ENCODE results near the gene PEX6. TPM values are rescaled to one million over a fixed set of nuclear protein-coding genes. Genes with fewer than 3 reads are reported as not detected.

Gene PEX6
- total and polyA plus RNA-seq, 10 donors = 11.1 to 25.5 (median 18.9) TPM

GRCh38 chr6:42973926-42974325, 5.1 kb downstream of the PEX6 start:
- peaks cover 0 to 62% (median 13%) of the 10 kb centered on the region in 6 donors for H3K36me3 ChIP-seq
- no peaks in the 10 kb centered on the region for H3K9me3 ChIP-seq
- intact Hi-C loops (cut with DNase I; ENCODE audit: low total_unique reads) = no loop called here
- no peak for TF ChIP-seq POLR2A (IDR thresholded peaks at IDR 0.05)
- TF ChIP-seq POLR2AphosphoS5 (IDR thresholded peaks at IDR 0.05) = no peak
- no peak for TF ChIP-seq CTCF (IDR thresholded peaks at IDR 0.05 in 8 of 11, conservative IDR thresholded peaks at IDR 0.05 in 3 of 11)
- no peaks in the 10 kb centered on the region for H3K27me3 ChIP-seq (replicated peaks in 1 of 7)
- no peak for DNase-seq
- peaks cover 17 to 49% (median 30%) of the 10 kb centered on the region in 6 donors for H3K4me1 ChIP-seq
- WGBS, 5 donors = 64 to 93% (median 76%) methylated on average over 3 of the region's 3 CpGs
- H3K27ac ChIP-seq = peak overlapping the region in 1 of 8 donors; percentile 6
- H3K4me3 ChIP-seq = no peak overlapping the region

- Histone ChIP-seq H3K36me3 (peaks cover 0 to 83% (median 26%) of the 10 kb centered on the region in 6 donors), H3K9me3 (no peaks in the 10 kb centered on the region), H3K27ac (no peak overlapping the region), H3K27me3 (replicated peaks in 1 of 7) (no peaks in the 10 kb centered on the region), H3K4me1 (peaks cover 3 to 31% (median 14%) of the 10 kb centered on the region in 6 donors), H3K4me3 (no peak overlapping the region)
- 81 to 93% (median 82%) methylated on average over 3 of the region's 3 CpGs for WGBS, 5 donors
- no peak for DNase-seq
- TF ChIP-seq POLR2AphosphoS5 (IDR thresholded peaks at IDR 0.05) = no peak
- TF ChIP-seq POLR2A (IDR thresholded peaks at IDR 0.05) = no peak
- TF ChIP-seq CTCF (IDR thresholded peaks at IDR 0.05 in 8 of 11, conservative IDR thresholded peaks at IDR 0.05 in 3 of 11) = no peak
- intact Hi-C loops (cut with DNase I; ENCODE audit: low total_unique reads) = no loop called here
These were observed 7.1 kb downstream of the PEX6 start for GRCh38 chr6:42971746-42972327.

- Histone ChIP-seq H3K36me3 (peaks cover 0 to 91% (median 33%) of the 10 kb centered on the region in 6 donors), H3K9me3 (no peaks in the 10 kb centered on the region), H3K27me3 (replicated peaks in 1 of 7) (no peaks in the 10 kb centered on the region), H3K4me3 (no peak overlapping the region), H3K4me1 (peaks cover 0 to 24% (median 7%) of the 10 kb centered on the region in 6 donors), H3K27ac (no peak overlapping the region)
- 62 to 80% (median 72%) methylated on average over 4 of the region's 4 CpGs for WGBS, 5 donors
- TF ChIP-seq POLR2AphosphoS5 (IDR thresholded peaks at IDR 0.05) (no peak), POLR2A (IDR thresholded peaks at IDR 0.05) (no peak), CTCF (IDR thresholded peaks at IDR 0.05 in 8 of 11, conservative IDR thresholded peaks at IDR 0.05 in 3 of 11) (no peak)
- no peak for DNase-seq
- intact Hi-C loops (cut with DNase I; ENCODE audit: low total_unique reads) = no loop called here
These were observed 7.9 kb downstream of the PEX6 start for GRCh38 chr6:42970871-42971612.

GRCh38 chr6:42969934-42970333, 9.0 kb downstream of the PEX6 start:
- Histone ChIP-seq H3K27me3 (replicated peaks in 1 of 7) (no peaks in the 10 kb centered on the region), H3K27ac (no peak overlapping the region), H3K9me3 (no peaks in the 10 kb centered on the region), H3K4me3 (no peak overlapping the region), H3K4me1 (peaks cover 0 to 12% (median 1%) of the 10 kb centered on the region in 6 donors), H3K36me3 (peaks cover 0 to 98% (median 42%) of the 10 kb centered on the region in 6 donors)
- intact Hi-C loops (cut with DNase I; ENCODE audit: low total_unique reads) = no loop called here
- 94 to 97% (median 96%) methylated on average over 3 to 4 of the region's 4 CpGs for WGBS, 5 donors
- TF ChIP-seq POLR2A (IDR thresholded peaks at IDR 0.05) = no peak
- no peak for DNase-seq
